Stimulated activated CD8-positive, alpha-beta memory T cell treated with anti-CD3 and anti-CD28 coated beads, Interleukin-12 subunit alpha, Interleukin-12 subunit beta, amount 100 ng/mL, for 24 hours (primary cell): Measurements from ENCODE around the gene IL1RL1.

Experiments used
- DNase-seq: peaks from one replicate; pipeline ENCODE4 v3.0.0-alpha.2; 2020; ENCODE audit errors: extremely low read depth

The IL1RL1 gene

DNA sequence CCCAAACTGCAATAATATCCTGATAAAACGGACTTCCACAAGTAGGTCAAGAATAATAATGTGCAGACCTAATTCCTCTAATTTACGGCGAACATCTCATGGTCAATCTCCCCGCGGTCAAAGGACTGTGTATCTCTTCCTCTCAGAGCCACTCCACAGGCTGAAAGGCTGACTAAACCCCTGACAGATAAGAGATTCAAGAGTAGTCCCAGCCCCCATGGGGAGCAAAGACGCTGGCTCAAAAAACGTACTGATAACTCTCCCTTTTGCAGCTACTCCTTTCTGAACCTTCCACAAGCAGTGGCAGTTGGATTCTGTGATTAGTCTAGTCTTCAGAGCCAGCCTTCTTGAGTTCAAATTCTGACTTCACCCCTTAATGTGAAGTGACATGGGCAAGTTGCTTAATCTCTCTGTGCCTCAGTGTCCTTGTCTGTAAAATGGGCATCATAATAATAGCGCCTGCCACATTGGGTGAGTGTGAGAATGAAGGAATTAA, 24.6 kb downstream of the IL1RL1 start:
- DNase-seq = no peak

DNA sequence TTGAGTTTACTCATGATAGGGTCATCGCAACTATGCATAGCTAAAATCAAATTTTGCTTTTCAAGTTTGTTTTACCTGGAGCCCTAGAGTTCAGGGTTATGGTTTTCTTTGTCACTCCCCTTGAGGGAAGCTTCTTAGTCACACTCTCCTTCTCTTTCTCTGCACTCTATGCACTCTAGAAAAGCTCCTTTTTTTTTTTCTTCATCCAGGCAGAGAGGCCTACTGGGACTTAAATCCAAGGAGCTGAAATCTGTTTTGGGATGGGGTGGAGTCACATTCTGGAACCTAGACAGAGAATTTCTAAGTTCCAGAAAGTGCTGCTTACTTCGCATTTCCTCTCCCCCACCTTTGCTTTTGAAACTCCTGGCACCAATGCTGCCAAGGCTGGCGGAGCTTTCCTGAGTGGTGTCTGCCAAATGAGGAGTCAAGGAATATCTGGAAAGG, 25.2 kb downstream of the IL1RL1 start:
- no peak for DNase-seq

DNA sequence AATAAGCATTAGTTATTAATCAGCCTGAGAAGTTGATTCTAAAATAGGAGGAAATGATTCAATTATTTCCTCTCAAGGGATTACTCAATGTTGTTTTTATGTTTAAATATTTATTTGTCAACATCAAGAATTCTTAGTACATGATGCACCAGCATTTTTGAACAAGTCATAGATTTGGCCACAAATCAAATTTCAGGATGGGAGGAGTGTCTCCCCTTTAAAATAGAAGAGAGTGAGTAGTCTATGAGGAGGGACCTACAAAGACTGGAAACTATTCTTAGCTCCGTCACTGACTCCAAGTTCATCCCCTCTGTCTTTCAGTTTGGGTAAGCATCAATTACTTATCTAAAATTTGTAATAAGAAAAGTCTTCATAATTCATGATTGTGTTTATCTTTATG, 25.6 kb downstream of the IL1RL1 start:
- no peak for DNase-seq

DNA sequence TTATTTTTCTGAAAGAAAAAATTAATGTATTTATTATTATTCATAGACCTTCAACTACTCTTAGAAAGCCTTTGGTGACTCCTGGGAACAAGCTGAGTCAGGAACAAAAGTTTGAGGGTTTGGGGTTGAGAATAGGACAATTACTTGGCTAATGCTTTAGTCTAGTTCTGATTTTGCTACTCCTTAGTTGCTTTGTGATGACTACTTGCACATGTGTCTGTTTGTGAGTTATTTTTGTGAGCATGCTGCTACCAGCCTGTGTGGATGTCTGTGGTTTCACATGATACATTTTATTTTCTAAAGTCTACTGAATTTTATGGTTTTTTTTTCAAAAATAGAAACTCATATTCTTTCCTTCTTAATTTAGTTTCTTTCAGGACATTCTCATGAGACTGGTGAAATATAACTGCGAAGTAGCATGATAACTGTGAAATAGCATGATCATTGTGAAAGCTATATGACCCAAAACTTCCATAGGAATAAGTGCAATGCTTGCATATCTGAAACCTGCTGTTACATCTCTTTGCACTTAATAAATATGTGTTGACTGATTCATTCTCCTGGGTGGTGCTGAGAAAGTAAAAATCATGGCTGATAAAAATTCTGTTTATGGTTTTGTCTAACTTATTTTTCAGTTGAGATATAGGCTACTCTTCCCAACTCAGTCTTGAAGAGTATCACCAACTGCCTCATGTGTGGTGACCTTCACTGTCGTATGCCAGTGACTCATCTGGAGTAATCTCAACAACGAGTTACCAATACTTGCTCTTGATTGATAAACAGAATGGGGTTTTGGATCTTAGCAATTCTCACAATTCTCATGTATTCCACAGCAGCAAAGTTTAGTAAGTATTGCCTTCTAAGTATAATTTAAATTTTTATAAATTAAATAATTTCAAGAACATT, 26.4 kb downstream of the IL1RL1 start:
- DNase-seq = no peak

DNA sequence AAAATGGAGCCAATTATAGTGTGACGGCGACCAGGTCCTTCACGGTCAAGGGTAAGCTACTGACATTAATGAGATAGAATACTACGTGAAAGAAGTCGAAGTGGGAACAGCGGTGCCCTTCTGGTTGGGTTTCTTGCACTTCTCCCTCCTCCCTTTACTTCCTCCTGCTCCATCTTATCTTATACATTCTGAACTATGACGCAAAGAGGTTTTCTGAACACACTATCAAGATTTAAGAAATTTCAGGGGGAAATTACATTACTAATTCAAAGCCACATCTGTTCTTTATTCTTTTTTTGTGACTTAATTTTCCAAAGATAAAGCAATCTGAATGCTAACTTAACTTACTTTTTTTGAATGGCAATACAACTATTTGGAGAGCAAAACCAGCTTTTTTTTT, 29.4 kb downstream of the IL1RL1 start:
- no peak for DNase-seq

DNA sequence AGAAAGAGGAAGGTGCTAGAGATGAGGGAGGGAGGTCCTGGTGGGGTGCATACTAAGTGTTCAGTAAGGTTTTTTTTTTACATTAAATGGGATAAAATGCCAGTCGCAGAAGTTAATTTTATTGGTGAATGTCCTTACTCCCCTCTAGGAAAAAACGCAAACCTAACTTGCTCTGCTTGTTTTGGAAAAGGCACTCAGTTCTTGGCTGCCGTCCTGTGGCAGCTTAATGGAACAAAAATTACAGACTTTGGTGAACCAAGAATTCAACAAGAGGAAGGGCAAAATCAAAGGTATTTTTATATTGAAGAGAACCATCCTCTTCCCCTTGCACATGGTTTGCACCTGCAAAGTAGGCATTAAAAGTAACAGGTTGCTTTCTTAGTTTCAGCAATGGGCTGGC, 31.5 kb downstream of the IL1RL1 start:
- no peak for DNase-seq

DNA sequence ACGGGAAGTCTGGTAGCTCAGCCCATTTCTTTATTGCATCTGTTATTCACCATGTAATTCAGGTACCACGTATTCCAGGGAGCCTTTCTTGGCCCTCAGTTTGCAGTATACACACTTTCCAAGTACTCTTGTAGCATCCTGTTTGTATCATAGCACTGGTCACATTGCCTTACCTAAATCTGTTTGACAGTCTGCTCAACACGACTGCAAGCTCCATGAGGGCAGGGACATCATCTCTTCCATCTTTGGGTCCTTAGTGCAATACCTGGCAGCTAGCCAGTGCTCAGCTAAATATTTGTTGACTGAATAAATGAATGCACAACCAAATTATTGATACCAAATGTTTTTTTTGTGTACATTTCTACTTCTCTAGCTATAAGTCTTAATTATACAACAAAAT, 33.0 kb downstream of the IL1RL1 start:
- DNase-seq = no peak

DNA sequence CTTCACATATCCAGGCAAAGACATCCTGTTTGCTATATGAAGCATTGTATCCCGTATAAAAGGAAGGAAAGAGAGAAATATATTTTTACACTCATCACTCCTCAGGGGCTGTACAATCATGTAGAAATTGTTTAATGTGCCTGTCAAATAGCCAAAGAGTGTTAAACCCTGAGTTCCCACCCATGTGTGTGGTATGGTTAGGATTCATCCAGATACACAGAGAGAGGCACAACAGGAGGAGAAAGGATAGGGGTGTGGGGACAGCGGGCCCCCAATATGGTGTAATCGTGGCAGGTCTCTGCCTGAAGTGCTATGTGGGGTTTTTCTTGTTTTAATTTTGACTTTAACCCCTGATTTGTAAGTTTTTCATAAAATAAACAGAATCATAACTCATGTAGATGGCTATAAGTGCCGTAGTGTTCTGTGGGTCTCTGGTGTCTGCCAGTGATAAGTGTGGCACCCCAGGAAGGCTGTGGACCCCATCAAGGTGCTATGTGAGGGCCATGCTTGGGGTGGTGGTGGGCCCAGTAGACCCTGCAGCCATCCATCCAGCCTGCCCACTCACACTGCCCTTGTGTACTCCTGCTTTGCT, 34.1 kb downstream of the IL1RL1 start:
- no peak for DNase-seq

DNA sequence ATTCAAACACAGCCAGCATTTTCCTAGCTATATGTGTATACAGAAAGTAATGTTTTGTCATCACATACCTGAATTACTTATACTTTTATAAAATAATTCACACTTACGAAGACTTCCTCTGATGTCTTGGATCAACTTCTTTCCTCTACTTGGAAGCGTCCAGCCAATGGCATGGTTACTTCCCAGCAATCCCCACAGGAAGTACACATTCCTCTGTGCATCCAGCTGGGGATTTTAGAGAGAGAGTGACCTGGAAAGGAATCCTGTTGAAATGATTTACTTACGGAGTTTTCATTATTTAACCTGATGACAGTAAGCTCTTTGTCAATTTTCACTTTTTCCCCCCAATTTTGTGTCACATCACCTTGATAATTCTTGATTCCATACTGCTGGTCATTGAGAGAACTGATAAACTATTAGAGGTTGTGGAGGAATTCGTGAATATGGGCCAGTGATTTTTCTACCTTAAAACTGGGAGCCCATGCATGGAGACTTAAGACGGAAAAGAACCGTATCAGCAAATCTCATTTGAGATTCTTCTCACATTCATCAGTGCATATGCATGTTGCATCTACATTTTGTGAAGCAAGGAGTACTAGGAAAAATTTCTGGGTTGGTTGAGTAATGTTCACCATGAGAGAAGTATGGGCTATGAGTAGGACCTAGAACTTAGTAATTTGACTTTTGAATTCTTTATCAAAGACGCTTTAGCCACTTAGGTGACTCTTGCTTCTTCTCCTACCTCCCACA, 35.2 kb downstream of the IL1RL1 start:
- no peak for DNase-seq

DNA sequence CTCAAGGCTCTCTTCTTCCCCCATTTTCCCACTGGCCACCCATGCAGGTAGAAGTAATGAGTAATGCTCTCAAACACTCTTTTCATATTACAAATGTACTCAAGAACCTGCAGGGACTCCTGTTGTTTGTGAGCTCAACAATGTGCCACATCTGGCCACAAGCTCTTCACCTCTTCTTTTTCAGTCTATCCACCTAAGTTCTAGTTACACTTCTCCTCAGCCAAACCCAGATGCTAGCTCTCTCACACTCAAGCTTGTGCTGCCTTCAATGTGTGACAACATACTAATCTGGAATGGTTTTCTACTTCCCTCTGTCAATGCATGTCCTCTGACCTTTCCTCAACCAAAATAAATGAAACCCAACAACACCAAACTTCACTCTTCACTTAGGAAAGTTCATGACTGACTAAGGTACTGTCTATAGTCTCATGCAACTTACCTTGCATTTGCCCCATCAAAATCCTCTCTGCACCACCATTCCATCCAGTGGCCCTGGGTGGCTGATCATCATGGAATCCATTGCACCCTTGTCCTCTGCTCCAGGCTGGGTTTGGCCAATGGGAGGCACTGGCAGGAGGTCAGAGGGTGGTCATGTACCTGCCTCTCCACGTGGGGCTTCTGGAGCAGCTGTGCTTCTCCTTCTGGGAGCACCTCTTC, 38.9 kb downstream of the IL1RL1 start:
- no peak for DNase-seq

DNA sequence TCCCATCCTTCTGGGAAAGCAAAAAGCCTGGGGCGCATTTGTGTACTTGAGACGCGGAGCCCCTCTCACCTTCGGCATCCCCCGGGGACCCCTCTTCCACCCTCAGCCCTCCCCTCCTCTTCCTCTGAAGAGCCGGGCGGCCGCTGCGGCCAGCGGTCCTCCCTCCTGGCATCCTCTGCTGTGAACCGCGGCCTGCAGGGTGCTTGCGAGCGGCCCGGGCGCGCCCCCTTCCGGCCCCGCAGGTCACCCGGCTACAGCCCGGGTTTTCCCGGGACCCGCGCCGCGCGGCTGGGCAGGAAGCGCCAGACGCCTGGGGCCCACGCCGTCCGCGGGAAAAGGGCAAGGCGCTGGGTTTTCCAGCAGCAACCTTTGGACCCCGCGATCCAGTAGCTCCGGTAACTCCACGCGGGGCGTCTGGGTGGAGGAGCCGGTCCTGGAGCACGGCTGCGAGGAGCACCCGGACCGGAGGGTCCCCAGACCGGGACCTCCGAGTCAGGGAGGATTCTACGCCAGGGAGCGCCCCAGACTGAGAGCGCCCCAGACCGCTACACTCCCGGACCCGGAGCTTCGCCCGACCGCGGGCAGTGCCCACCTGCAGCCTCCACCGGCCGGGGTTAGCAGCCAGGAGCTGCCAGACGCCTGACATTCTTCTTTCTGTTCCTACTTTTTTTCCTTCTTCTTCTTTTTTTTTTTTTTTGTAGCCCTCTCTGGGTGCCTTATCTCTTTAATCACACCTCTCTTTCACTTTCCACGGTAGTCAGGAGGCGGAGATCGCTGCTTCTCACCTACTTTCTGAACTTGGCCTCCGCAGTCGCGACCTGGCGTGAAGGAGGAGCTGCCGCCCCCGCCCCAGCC, 44.4 kb downstream of the IL1RL1 start, which contains the start of gene IL18R1:
TSS of gene IL18R1 (plus strand) at position 271 of the 855 bp plus-strand sequence. CDS start 6,865 bp downstream, outside the sequence.
- peak; percentile 37 for DNase-seq

DNA sequence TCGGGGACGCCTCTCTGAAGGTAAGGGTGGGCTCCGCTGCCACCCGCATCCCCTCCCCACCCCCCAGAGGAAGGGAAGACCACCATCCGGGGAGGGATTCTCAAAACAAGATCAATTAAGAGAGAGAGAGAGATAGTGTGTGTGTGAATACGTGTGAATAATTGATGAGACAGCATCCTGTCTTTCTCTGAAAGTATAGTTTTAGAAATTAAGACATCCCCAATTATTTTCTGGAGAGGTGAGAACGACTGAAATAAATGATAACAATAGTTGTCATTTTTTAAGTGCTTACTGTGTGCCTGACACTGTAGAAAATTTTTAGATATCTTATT, 45.0 kb downstream of the IL1RL1 start:
- no peak for DNase-seq

DNA sequence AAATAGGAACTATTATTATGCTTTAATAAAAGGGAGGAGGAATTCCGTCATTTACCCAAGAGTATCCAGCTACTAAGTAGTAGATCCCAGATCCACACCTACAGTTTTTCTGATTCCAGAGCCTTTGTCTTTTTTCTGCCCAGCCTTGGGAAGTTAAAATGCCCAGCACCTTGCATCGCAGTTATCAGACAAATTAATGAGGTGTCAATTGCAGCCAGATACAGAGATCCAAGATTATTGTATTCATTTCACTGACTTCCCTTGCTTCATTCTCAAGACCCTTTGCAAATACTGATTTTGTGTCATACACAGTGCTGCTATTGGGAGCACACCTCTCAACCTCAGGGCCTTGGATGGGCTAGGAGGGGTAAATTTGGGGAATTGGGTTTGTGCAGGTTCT, 45.4 kb downstream of the IL1RL1 start:
- no peak for DNase-seq

DNA sequence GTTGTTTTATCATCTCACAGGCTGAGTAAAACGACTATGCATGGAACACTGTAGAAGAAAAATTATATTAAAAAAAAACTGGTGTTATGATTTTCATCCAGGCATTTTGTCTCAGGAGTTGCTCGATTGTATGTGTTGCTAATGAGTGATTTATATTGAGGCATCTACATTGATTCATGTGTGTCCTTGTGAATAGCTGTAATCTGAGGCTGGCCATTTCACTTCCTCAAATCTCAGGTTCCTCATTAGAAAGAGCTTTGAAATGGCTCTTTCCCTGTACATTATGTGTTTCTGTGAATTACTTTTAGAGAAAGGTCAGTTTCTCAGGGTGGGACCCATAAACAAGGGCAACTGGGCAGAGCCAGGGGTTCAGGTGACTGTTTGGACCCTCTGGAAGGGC, 46.6 kb downstream of the IL1RL1 start:
- DNase-seq = no peak

DNA sequence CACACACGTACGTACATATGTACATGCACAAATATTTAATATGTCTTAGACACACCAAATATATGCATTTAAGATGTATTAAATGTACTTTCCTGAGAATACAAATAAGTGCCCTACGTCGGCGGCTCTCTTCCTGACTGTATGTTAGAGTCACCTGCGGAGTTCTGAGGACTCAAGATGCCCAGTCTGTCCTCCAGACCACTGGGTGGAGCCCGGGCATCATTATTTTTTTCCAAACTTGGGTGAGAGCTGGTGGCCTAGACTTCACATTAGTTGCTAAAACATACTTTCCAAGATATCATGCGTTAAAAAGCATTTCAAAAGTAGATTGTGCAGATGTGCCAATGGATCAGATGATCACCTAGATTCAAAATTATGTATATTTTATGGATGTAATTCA, 47.1 kb downstream of the IL1RL1 start:
- no peak for DNase-seq

DNA sequence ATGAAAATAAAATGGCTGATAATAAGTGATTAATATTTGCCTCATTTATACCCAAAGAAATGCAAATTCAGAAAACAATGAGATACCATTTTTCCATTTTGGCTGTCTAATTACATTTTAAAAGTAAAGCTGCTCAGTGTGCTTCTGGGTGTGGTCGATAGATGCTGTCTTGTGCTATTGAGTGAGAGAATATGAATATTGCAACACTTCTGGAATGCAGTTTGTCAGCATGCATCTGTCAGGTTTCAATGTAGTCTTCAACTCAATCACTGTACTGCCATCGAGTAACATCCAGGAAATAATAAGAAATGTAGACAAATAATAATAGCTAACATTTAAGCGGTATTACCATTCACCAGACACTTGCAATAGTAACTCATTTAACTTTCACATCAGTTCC, 48.2 kb downstream of the IL1RL1 start:
- no peak for DNase-seq

DNA sequence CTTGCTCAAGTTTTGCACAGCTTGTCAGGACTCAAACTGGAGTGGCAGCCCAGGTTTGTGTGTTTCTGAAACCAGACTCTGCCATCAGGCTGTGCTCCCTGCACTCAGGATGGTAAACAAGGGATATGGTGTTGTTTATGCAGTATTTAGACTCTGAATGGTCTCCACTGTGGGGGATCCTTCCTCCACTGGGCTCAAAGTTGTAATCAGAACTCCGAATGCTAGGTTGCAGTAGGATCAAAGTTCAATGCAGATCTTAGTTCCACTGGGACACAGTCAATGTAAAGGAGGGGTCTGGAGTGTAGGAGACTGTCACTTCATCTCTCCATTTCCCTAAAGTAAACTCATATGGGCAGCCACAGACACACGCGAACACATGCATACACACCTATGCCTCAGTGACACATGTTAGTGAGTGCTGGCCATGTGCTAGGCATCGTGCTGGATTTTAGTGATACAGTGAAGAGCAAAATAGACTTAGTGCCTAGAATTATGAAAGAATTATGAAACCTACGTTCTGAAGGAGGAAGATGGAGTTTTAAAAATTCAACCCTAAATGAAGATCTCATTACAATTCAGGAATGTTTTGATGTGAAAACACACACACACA, 50.4 kb downstream of the IL1RL1 start:
- DNase-seq = no peak

DNA sequence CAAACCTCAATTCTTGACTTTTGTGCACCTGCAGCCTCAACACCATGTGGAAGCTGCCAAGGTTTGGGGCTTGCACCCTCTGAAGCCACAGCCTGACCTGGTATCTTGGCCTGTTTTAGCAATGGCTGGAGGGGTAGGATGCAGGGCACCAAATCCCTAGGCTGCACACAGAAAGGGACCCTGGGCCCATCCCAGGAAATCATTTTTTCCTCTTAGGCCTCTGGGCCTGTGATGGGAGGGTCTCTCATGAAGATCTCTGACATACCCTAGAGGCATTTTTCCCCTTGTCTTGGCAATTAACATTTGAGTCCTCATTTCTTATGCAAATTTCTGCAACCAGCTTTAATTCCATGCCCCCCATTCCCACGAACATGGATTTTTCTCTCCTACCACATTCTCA, 54.4 kb downstream of the IL1RL1 start:
- DNase-seq = no peak

DNA sequence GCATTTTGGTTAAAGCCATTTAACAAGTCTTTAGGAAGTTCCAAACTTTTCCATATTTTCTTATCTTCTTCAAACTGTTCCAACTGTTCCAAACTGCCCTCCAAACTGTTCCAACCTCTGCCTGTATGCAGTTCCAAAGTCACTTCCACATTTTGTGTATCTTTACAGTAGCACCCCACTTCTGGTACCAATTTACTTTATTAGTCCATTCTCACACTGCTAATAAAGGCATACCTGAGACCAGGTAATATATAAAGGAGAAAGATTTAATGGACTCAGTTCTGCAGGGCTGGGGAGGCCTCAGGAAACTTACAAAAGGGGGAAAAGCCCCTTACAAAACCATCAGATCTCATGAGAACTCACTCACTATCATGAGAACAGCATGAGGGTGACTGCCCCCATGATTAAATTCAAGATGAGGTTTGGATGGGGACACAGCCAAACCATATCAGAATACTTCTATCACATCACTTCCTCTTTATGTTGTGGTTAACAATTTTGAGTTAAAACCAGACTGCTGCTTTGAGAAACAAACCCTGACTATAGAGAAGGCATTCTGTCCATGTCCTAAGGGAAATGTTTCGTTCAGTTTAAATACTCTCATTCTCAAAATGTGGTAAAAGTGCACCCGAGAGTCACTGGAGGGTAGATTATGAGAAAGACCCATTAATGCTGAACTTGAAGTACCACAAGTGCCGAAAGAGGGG, 55.2 kb downstream of the IL1RL1 start:
- no peak for DNase-seq
